HepG2 (cell line): ENCODE data around the gene KANK3. TPM values are rescaled to one million over a fixed set of nuclear protein-coding genes. Genes with fewer than 3 reads are reported as not detected.

Source experiments
- AHDC1 ChIP-seq: sonication (generic); formaldehyde crosslinking; IDR thresholded peaks from 2 replicates; pipeline ENCODE4 v1.5.1; 2020; ENCODE audit warnings: mild to moderate bottlenecking, missing genetic modification reagents, borderline replicate concordance
- E2F2 ChIP-seq: sonication (generic); formaldehyde crosslinking; IDR thresholded peaks from 2 replicates; pipeline ENCODE4 v1.4.0; 2020; ENCODE audit warnings: missing genetic modification reagents, borderline replicate concordance
- ETV6 ChIP-seq: sonication (generic); formaldehyde crosslinking; conservative IDR thresholded peaks from 2 replicates; pipeline ENCODE4 v1.4.0; 2020; ENCODE audit warnings: missing genetic modification reagents
- FLYWCH1 ChIP-seq: sonication (generic); formaldehyde crosslinking; IDR thresholded peaks from 2 replicates; pipeline ENCODE4 v1.8.1; 2023; ENCODE audit warnings: mild to moderate bottlenecking, missing genetic modification reagents
- JARID2 ChIP-seq: sonication (generic); formaldehyde crosslinking; IDR thresholded peaks from 2 replicates; pipeline ENCODE4 v1.8.1; 2023; ENCODE audit warnings: missing genetic modification reagents, inconsistent platforms; ENCODE audit not compliant: insufficient replicate concordance
- RARG ChIP-seq: sonication (generic); formaldehyde crosslinking; IDR thresholded peaks from 2 replicates; pipeline ENCODE4 v1.4.0; 2020; ENCODE audit warnings: low read depth, mild to moderate bottlenecking, missing genetic modification reagents
- SP5 ChIP-seq: IDR thresholded peaks from 2 replicates; pipeline ENCODE4 v1.6.1; 2016; ENCODE audit warnings: low read depth, borderline replicate concordance
- ZBTB38 ChIP-seq: sonication (generic); formaldehyde crosslinking; IDR thresholded peaks from 2 replicates; pipeline ENCODE4 v1.5.1; 2020; ENCODE audit warnings: mild to moderate bottlenecking, missing genetic modification reagents
- ZFY ChIP-seq: sonication (generic); formaldehyde crosslinking; IDR thresholded peaks from 2 replicates; pipeline ENCODE4 v1.4.0; 2020; ENCODE audit warnings: missing genetic modification reagents
- ZMYM4 ChIP-seq: sonication (generic); formaldehyde crosslinking; IDR thresholded peaks from 2 replicates; pipeline ENCODE4 v1.8.1; 2023; ENCODE audit warnings: mild to moderate bottlenecking, missing genetic modification reagents
- ZNF225 ChIP-seq: sonication (generic); formaldehyde crosslinking; IDR thresholded peaks from 2 replicates; pipeline ENCODE4 v1.4.0; 2020; ENCODE audit warnings: mild to moderate bottlenecking, missing genetic modification reagents
- ZNF430 ChIP-seq: sonication (generic); formaldehyde crosslinking; IDR thresholded peaks from 2 replicates; pipeline ENCODE4 v1.9.0; 2021; ENCODE audit warnings: mild to moderate bottlenecking, missing genetic modification reagents
- ZZZ3 ChIP-seq: sonication (generic); formaldehyde crosslinking; IDR thresholded peaks from 2 replicates; pipeline ENCODE4 v1.4.0; 2020; ENCODE audit warnings: missing genetic modification reagents, mild to moderate bottlenecking, borderline replicate concordance
- polyA plus RNA-seq, 8 experiments: library from polyadenylated mRNA; depleted of rRNA in 3 of 8; stranded (reverse) in 7 of 8; unstranded in 1 of 8; fragments of >200 nt; fragmentation: Illumina TruSeq in 4 of 8; extraction: Trizol in 4 of 8; gene quantifications; 2 replicates each; pipeline versions ENCODE4 v1.2.1 to v1.2.3, GENCODE V29; 2011 to 2016; ENCODE audit warnings: low read depth in 4 of 8, missing spikeins in 1 of 8, mixed read lengths in 1 of 8; ENCODE audit not compliant: insufficient read depth in 1 of 8
- total RNA-seq, 5 experiments: library from RNA; depleted of rRNA; stranded (reverse); fragments of >200 nt; fragmentation: Illumina TruSeq; extraction: Trizol; gene quantifications; 2 replicates each; pipeline ENCODE4 v1.2.3, GENCODE V29; 2016; ENCODE audit warnings: low read depth in 1 of 5
- TF ChIP-seq, protein P1 (sequence below), 2 experiments: sonication (generic) in 1 of 2; formaldehyde crosslinking in 1 of 2; IDR thresholded peaks; 2 replicates each; pipeline versions ENCODE4 v1.4.0 to v1.6.1; 2016 to 2020; ENCODE audit warnings: borderline replicate concordance in 1 of 2, low read depth in 1 of 2, mild to moderate bottlenecking in 1 of 2, missing genetic modification reagents in 1 of 2
- TF ChIP-seq, protein P2 (sequence below): sonication (generic); formaldehyde crosslinking; IDR thresholded peaks from 2 replicates; pipeline ENCODE4 v1.9.0; 2021; ENCODE audit warnings: missing genetic modification reagents, mild to moderate bottlenecking, borderline replicate concordance

Gene KANK3
- total and polyA plus RNA-seq, 2 of the 13 experiments (the other 11 are each of a cell fraction or from before 2014, with no cell fraction given): 0.15 to 0.20 TPM

- TF ChIP-seq, protein P1, sequence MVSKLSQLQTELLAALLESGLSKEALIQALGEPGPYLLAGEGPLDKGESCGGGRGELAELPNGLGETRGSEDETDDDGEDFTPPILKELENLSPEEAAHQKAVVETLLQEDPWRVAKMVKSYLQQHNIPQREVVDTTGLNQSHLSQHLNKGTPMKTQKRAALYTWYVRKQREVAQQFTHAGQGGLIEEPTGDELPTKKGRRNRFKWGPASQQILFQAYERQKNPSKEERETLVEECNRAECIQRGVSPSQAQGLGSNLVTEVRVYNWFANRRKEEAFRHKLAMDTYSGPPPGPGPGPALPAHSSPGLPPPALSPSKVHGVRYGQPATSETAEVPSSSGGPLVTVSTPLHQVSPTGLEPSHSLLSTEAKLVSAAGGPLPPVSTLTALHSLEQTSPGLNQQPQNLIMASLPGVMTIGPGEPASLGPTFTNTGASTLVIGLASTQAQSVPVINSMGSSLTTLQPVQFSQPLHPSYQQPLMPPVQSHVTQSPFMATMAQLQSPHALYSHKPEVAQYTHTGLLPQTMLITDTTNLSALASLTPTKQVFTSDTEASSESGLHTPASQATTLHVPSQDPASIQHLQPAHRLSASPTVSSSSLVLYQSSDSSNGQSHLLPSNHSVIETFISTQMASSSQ (IDR thresholded peaks at IDR 0.05; ENCODE audit: low read depth): no peak
- TF ChIP-seq, protein P1 (CRISPR knock-in tag; IDR thresholded peaks at IDR 0.05; ENCODE audit: borderline replicate concordance): peak; percentile 47; the same call in 1 of the 2 replicates
- TF ChIP-seq SP5 (CRISPR knock-in tag): no peak; the same call in 1 of the 2 replicates
- 0 out of 2 replicates have a peak, but pooled peaks have one; percentile 49 for TF ChIP-seq RARG (CRISPR knock-in tag)
- TF ChIP-seq, protein P2, sequence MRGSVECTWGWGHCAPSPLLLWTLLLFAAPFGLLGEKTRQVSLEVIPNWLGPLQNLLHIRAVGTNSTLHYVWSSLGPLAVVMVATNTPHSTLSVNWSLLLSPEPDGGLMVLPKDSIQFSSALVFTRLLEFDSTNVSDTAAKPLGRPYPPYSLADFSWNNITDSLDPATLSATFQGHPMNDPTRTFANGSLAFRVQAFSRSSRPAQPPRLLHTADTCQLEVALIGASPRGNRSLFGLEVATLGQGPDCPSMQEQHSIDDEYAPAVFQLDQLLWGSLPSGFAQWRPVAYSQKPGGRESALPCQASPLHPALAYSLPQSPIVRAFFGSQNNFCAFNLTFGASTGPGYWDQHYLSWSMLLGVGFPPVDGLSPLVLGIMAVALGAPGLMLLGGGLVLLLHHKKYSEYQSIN: no peak
- TF ChIP-seq ZNF430 (CRISPR knock-in tag): peak; percentile 75; the same call in 1 of the 2 replicates
- 0 out of 2 replicates have a peak, but pooled peaks have one; percentile 3 for TF ChIP-seq ZFY (CRISPR knock-in tag)
- TF ChIP-seq ETV6 (CRISPR knock-in tag): no peak
- TF ChIP-seq ZMYM4 (CRISPR knock-in tag): no peak; the same call in none of the 2 replicates
- TF ChIP-seq JARID2 (CRISPR knock-in tag): no peak
- TF ChIP-seq ZZZ3 (CRISPR knock-in tag): no peak
- TF ChIP-seq ZBTB38: peak; percentile 30; the same call in 1 of the 2 replicates
- TF ChIP-seq FLYWCH1 (CRISPR knock-in tag): no peak
- TF ChIP-seq ZNF225: no peak
- no peak for TF ChIP-seq E2F2 (CRISPR knock-in tag)
- TF ChIP-seq AHDC1 (CRISPR knock-in tag): no peak
These were observed 21.0 kb upstream of the KANK3 start, which contains the start of gene ANGPTL4 (continued) for GRCh38 chr19:8363803-8364771.
